H9 (cell line): ENCODE data around the gene RUFY2. TPM values are rescaled to one million over a fixed set of nuclear protein-coding genes. Genes with fewer than 3 reads are reported as not detected.

Source experiments
- DNase-seq: peaks from one replicate; pipeline ENCODE4 v3.0.0-alpha.2; 2017
- H2AFZ ChIP-seq: one replicate; pipeline ENCODE4 v1.6.1; 2013; ENCODE audit warnings: mild to moderate bottlenecking, low read length, control low read depth, moderate library complexity
- H2AK5ac ChIP-seq: 2 replicates; pipeline ENCODE4 v1.6.1; 2013; ENCODE audit warnings: low read length, control low read depth, mixed read lengths; ENCODE audit not compliant: insufficient read length
- H2BK120ac ChIP-seq: one replicate; pipeline ENCODE4 v1.6.1; 2013; ENCODE audit warnings: low read depth, mild to moderate bottlenecking, low read length, control low read depth, inconsistent platforms; ENCODE audit not compliant: poor library complexity, severe bottlenecking
- H2BK12ac ChIP-seq: 2 replicates; pipeline ENCODE4 v1.6.1; 2013; ENCODE audit warnings: low read length, control low read depth, mixed read lengths, low read depth; ENCODE audit not compliant: insufficient read length
- H2BK15ac ChIP-seq: 2 replicates; pipeline ENCODE4 v1.6.1; 2013; ENCODE audit warnings: low read depth, low read length, control low read depth
- H2BK20ac ChIP-seq: one replicate; pipeline ENCODE4 v1.6.1; 2013; ENCODE audit warnings: low read depth, mild to moderate bottlenecking, low read length, control low read depth, inconsistent platforms; ENCODE audit not compliant: poor library complexity, severe bottlenecking
- H2BK5ac ChIP-seq: 2 replicates; pipeline ENCODE4 v1.6.1; 2013; ENCODE audit warnings: low read length, control low read depth, mixed read lengths; ENCODE audit not compliant: insufficient read length
- H3K14ac ChIP-seq: 2 replicates; pipeline ENCODE4 v1.6.1; 2013; ENCODE audit warnings: low read length, control low read depth; ENCODE audit not compliant: insufficient read depth
- H3K18ac ChIP-seq: 2 replicates; pipeline ENCODE4 v1.6.1; 2013; ENCODE audit warnings: low read depth, mild to moderate bottlenecking, mixed read lengths, low read length, control low read depth; ENCODE audit not compliant: insufficient read length
- H3K23ac ChIP-seq: 2 replicates; pipeline ENCODE4 v1.6.1; 2013; ENCODE audit warnings: low read length, control low read depth, mixed read lengths, low read depth; ENCODE audit not compliant: insufficient read length
- H3K23me2 ChIP-seq: 2 replicates; pipeline ENCODE4 v1.6.1; 2013; ENCODE audit warnings: low read depth, mild to moderate bottlenecking, mixed read lengths, low read length, control low read depth; ENCODE audit not compliant: insufficient read length, poor library complexity, severe bottlenecking
- H3K27ac ChIP-seq: 2 replicates; pipeline ENCODE4 v1.5.1; 2013; ENCODE audit warnings: low read length, control low read depth, mixed read lengths, low read depth; ENCODE audit not compliant: insufficient read length
- H3K27me3 ChIP-seq: 2 replicates; pipeline ENCODE4 v1.6.1; 2013; ENCODE audit warnings: low read length, control low read depth, inconsistent platforms; ENCODE audit not compliant: insufficient read depth
- H3K4ac ChIP-seq: 2 replicates; pipeline ENCODE4 v1.6.1; 2013; ENCODE audit warnings: low read depth, mild to moderate bottlenecking, control low read depth, inconsistent platforms, low read length, moderate library complexity
- H3K4me1 ChIP-seq: 2 replicates; pipeline ENCODE4 v1.6.1; 2013; ENCODE audit warnings: low read length, control low read depth, inconsistent platforms; ENCODE audit not compliant: insufficient read depth
- H3K4me2 ChIP-seq: 2 replicates; pipeline ENCODE4 v1.6.1; 2013; ENCODE audit warnings: low read length, control low read depth, mixed read lengths; ENCODE audit not compliant: insufficient read length, insufficient read depth
- H3K56ac ChIP-seq: 2 replicates; pipeline ENCODE4 v1.6.1; 2013; ENCODE audit warnings: low read depth, mild to moderate bottlenecking, mixed read lengths, low read length, control low read depth; ENCODE audit not compliant: insufficient read length
- H3K79me1 ChIP-seq: 2 replicates; pipeline ENCODE4 v1.6.1; 2013; ENCODE audit warnings: low read depth, mild to moderate bottlenecking, moderate library complexity, low read length, control low read depth, inconsistent platforms; ENCODE audit not compliant: insufficient read depth, poor library complexity, severe bottlenecking
- H3K79me2 ChIP-seq: 2 replicates; pipeline ENCODE4 v1.6.1; 2013; ENCODE audit warnings: low read length, control low read depth, inconsistent platforms; ENCODE audit not compliant: insufficient read depth
- H3K9ac ChIP-seq: 2 replicates; pipeline ENCODE4 v1.6.1; 2013; ENCODE audit warnings: low read length, control low read depth, mixed read lengths; ENCODE audit not compliant: insufficient read length; ENCODE audit errors: extremely low read depth
- H3K9me3 ChIP-seq: one replicate; pipeline ENCODE4 v1.6.1; 2013; ENCODE audit warnings: low read depth, low read length, inconsistent platforms; ENCODE audit not compliant: control insufficient read depth
- H3T11ph ChIP-seq: one replicate; pipeline ENCODE4 v1.6.1; 2013; ENCODE audit warnings: mild to moderate bottlenecking, low read length, control low read depth, inconsistent platforms
- H4K20me1 ChIP-seq: one replicate; pipeline ENCODE4 v1.6.1; 2013; ENCODE audit not compliant: control insufficient read depth, insufficient read length, insufficient read depth
- H4K5ac ChIP-seq: 2 replicates; pipeline ENCODE4 v1.6.1; 2013; ENCODE audit warnings: low read depth, mild to moderate bottlenecking, mixed read lengths, low read length, control low read depth; ENCODE audit not compliant: insufficient read length
- H4K8ac ChIP-seq: replicated peaks from 2 replicates; pipeline ENCODE4 v1.6.1; 2013; ENCODE audit warnings: low read length, control low read depth, mixed read lengths, low read depth; ENCODE audit not compliant: insufficient read length
- H4K91ac ChIP-seq: 2 replicates; pipeline ENCODE4 v1.6.1; 2013; ENCODE audit warnings: low read depth, mild to moderate bottlenecking, moderate library complexity, mixed read lengths, low read length, control low read depth; ENCODE audit not compliant: insufficient read length
- H3K27ac Mint-ChIP-seq, 3 experiments: 2 replicates in 2 of 3; 3 replicates in 1 of 3; pipeline ENCODE4 v1.8.0; 2020 to 2021; ENCODE audit warnings: mixed read lengths in 3 of 3, mild to moderate bottlenecking in 1 of 3, moderate library complexity in 1 of 3
- H3K27me3 Mint-ChIP-seq: 2 replicates; pipeline ENCODE4 v1.8.0; 2021; ENCODE audit warnings: low read depth, mild to moderate bottlenecking, moderate library complexity, mixed read lengths
- H3K36me3 Mint-ChIP-seq, 3 experiments: 2 replicates in 2 of 3; 3 replicates in 1 of 3; pipeline ENCODE4 v1.8.0; 2020 to 2021; ENCODE audit warnings: low read depth in 3 of 3, mixed read lengths in 3 of 3; ENCODE audit not compliant: insufficient read depth in 1 of 3
- H3K4me1 Mint-ChIP-seq, 2 experiments: 2 replicates each; pipeline ENCODE4 v1.8.0; 2020; ENCODE audit warnings: mixed read lengths in 2 of 2
- H3K4me3 Mint-ChIP-seq, 2 experiments: 2 replicates in 1 of 2; 3 replicates in 1 of 2; pipeline ENCODE4 v1.8.0; 2020 to 2021; ENCODE audit warnings: mild to moderate bottlenecking in 2 of 2, mixed read lengths in 2 of 2, moderate library complexity in 1 of 2
- H3K9me3 Mint-ChIP-seq, 2 experiments: 2 replicates in 1 of 2; 3 replicates in 1 of 2; pipeline ENCODE4 v1.8.0; 2020; ENCODE audit warnings: mild to moderate bottlenecking in 2 of 2, mixed read lengths in 2 of 2, moderate library complexity in 1 of 2
- CTCF ChIP-seq: fragments of 200-600 bp; sonication (generic); conservative IDR thresholded peaks from 3 replicates; pipeline ENCODE4 v1.8.0; 2021; ENCODE audit warnings: antibody characterized with exemption, mild to moderate bottlenecking
- WGBS: extraction: QIAGEN DNeasy Blood & Tissue Kit; methylation state at CpG from one replicate; pipeline ENCODE4 v1.1.7; 2013; ENCODE audit warnings: missing lambda C conversion rate, low lambda C conversion rate, mixed read lengths; ENCODE audit not compliant: insufficient read length; ENCODE audit errors: extremely low coverage; 5-methylcytosine and 5-hydroxymethylcytosine counted together
- total RNA-seq: library from RNA; stranded (reverse); gene quantifications from 2 replicates; pipeline ENCODE4 v1.2.1, GENCODE V29; 2021

RUFY2 gene
- total RNA-seq, 1 experiment from 2014 or later: 14.1 TPM

- Histone ChIP-seq H2BK5ac (no peak overlapping the region), H2AFZ (no peak overlapping the region), H3K27ac (no peak overlapping the region), H4K91ac (no peak overlapping the region), H2BK12ac (no peak overlapping the region), H2BK20ac (no peak overlapping the region), H3T11ph (no peak overlapping the region), H3K18ac (no peak overlapping the region), H3K79me1 (no peaks in the 10 kb centered on the region), H4K5ac (no peak overlapping the region), H3K56ac (no peak overlapping the region), H3K9ac (no peak overlapping the region), H3K4me1 (no peaks in the 10 kb centered on the region), H3K23me2 (no peaks in the 10 kb centered on the region), H2AK5ac (no peak overlapping the region), H4K20me1 (no peaks in the 10 kb centered on the region), H4K8ac (no peak overlapping the region), H3K14ac (no peak overlapping the region), H3K79me2 (no peaks in the 10 kb centered on the region), H3K23ac (no peak overlapping the region), H3K9me3 (no peaks in the 10 kb centered on the region), H3K27me3 (no peaks in the 10 kb centered on the region), H2BK15ac (no peak overlapping the region), H3K4ac (no peak overlapping the region), H2BK120ac (no peak overlapping the region), H3K4me2 (no peak overlapping the region)
- Mint-ChIP-seq H3K4me3 (no peak overlapping the region), H3K27ac (no peak overlapping the region), H3K36me3 (peaks cover 9 to 51% (median 35%) of the 10 kb centered on the region in 3 experiments; a peak in 6 of 7 replicates), H3K4me1 (no peaks in the 10 kb centered on the region), H3K27me3 (no peaks in the 10 kb centered on the region), H3K9me3 (no peaks in the 10 kb centered on the region)
- WGBS: no CpG with 5 or more reads among the region's 2 CpGs
- DNase-seq: no peak
- TF ChIP-seq CTCF: no peak
Observed at GRCh38 chr10:68385740-68386139, 21.3 kb downstream of the RUFY2 start.
